ENCODE results near the gene PARK7.

PARK7 gene

DNA sequence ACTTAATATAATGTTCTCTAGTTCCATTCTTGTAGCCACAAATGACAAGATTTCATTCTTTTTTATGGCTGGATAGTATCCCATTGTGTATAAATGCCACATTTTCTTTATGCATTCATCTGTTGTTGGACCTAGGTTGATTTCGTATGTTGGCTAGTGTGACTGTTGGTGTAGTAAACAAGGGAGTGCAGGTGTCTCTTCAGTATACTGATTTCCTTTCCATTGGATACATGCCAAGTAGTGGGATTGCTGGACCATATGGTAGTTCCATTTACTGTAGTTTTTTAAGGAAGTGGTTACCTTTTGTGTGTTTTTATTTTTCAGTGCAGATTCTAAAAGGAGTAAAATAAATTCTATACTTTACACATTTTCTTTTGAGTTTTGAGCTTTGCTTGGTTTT, 5.7 kb downstream of the PARK7 start:
- TF ChIP-seq POLR2AphosphoS5 (IDR thresholded peaks at IDR 0.05; ENCODE audit: low read depth, low read length) (no peak), TAF1 (IDR thresholded peaks at IDR 0.05; ENCODE audit: borderline replicate concordance, insufficient read depth, low read length) (no peak), FOXP2 (optimal IDR thresholded peaks at IDR 0.05; ENCODE audit: borderline replicate concordance, extremely low read depth, extremely low read length, insufficient read depth) (no peak), SIN3A (IDR thresholded peaks at IDR 0.05; ENCODE audit: borderline replicate concordance, insufficient read depth, low read length) (no peak)
- TF ChIP-seq, protein P1, sequence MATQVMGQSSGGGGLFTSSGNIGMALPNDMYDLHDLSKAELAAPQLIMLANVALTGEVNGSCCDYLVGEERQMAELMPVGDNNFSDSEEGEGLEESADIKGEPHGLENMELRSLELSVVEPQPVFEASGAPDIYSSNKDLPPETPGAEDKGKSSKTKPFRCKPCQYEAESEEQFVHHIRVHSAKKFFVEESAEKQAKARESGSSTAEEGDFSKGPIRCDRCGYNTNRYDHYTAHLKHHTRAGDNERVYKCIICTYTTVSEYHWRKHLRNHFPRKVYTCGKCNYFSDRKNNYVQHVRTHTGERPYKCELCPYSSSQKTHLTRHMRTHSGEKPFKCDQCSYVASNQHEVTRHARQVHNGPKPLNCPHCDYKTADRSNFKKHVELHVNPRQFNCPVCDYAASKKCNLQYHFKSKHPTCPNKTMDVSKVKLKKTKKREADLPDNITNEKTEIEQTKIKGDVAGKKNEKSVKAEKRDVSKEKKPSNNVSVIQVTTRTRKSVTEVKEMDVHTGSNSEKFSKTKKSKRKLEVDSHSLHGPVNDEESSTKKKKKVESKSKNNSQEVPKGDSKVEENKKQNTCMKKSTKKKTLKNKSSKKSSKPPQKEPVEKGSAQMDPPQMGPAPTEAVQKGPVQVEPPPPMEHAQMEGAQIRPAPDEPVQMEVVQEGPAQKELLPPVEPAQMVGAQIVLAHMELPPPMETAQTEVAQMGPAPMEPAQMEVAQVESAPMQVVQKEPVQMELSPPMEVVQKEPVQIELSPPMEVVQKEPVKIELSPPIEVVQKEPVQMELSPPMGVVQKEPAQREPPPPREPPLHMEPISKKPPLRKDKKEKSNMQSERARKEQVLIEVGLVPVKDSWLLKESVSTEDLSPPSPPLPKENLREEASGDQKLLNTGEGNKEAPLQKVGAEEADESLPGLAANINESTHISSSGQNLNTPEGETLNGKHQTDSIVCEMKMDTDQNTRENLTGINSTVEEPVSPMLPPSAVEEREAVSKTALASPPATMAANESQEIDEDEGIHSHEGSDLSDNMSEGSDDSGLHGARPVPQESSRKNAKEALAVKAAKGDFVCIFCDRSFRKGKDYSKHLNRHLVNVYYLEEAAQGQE (IDR thresholded peaks at IDR 0.05; ENCODE audit: insufficient read depth in 1 of 2, low read depth in 2 of 2, low read length in 2 of 2) = no peak

DNA sequence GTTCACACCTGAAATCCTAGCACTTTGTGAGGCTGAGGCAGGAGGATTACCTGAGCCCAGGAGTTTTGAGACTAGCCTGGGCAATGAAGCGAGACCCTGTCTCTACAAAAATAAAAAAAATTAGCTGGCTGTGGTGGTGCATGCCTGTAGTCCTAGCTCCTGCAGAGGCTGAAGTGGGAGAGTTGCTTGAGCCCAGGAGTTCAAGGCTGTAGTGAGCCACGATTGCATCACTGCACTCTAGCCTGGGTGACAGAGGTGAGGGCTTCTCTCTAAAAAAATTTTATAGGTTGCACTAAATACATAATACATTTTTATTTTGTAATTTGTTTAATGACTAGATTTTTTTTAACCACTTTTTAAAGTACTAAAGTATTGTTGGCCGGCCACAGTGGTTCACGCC, 6.1 kb downstream of the PARK7 start:
- TF ChIP-seq POLR2AphosphoS5 (IDR thresholded peaks at IDR 0.05; ENCODE audit: low read depth, low read length) (no peak), FOXP2 (optimal IDR thresholded peaks at IDR 0.05; ENCODE audit: borderline replicate concordance, extremely low read depth, extremely low read length, insufficient read depth) (no peak), SIN3A (IDR thresholded peaks at IDR 0.05; ENCODE audit: borderline replicate concordance, insufficient read depth, low read length) (no peak), TAF1 (IDR thresholded peaks at IDR 0.05; ENCODE audit: borderline replicate concordance, insufficient read depth, low read length) (no peak)
- TF ChIP-seq, protein P1 (IDR thresholded peaks at IDR 0.05; ENCODE audit: insufficient read depth in 1 of 2, low read depth in 2 of 2, low read length in 2 of 2) = no peak

DNA sequence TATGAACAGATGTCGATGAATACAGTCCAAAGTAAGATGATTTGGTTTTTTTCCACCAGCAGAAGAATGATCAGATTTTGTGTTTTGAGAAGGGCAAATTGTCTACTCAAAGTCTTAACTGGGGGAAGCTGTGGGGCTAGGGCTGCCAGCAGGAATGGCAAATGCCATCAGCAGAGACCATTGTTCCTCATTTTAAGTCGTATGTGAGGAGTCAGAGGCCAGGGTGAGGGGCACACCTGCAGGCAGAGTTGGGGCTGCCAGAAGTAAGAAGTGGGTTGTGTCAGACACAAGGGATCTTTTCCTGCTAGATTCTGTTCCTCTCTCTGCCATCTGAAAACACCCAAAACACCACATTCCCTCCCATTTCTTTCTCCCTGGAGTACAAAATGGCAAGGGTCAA, 8.7 kb downstream of the PARK7 start:
- TF ChIP-seq SIN3A (IDR thresholded peaks at IDR 0.05; ENCODE audit: borderline replicate concordance, insufficient read depth, low read length) (no peak), FOXP2 (optimal IDR thresholded peaks at IDR 0.05; ENCODE audit: borderline replicate concordance, extremely low read depth, extremely low read length, insufficient read depth) (no peak), POLR2AphosphoS5 (IDR thresholded peaks at IDR 0.05; ENCODE audit: low read depth, low read length) (no peak), TAF1 (IDR thresholded peaks at IDR 0.05; ENCODE audit: borderline replicate concordance, insufficient read depth, low read length) (no peak)
- TF ChIP-seq, protein P1 (IDR thresholded peaks at IDR 0.05; ENCODE audit: insufficient read depth in 1 of 2, low read depth in 2 of 2, low read length in 2 of 2) = no peak

DNA sequence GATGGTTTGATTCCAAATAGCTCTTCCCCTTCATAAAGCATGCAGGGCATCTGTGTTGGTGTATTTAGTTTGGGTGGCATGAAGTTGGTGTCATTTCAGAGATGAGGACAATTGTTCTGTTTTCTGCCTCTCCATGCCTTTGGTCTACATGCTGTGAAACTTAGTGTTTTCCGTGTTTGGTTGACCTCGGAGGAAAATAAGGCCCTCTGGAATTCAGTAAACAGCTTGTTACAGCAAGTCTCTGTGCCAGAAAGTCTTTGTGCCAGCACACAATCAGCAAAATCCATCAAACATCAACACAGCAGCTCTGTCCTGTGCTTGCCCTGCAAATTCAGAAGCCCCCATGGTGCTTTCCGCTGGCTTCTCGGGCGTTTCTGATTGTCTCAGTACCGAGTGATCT, 9.5 kb downstream of the PARK7 start:
- TF ChIP-seq, protein P1 (IDR thresholded peaks at IDR 0.05; ENCODE audit: insufficient read depth in 1 of 2, low read depth in 2 of 2, low read length in 2 of 2) = no peak
- TF ChIP-seq FOXP2 (optimal IDR thresholded peaks at IDR 0.05; ENCODE audit: borderline replicate concordance, extremely low read depth, extremely low read length, insufficient read depth) = no peak
- no peak for TF ChIP-seq SIN3A (IDR thresholded peaks at IDR 0.05; ENCODE audit: borderline replicate concordance, insufficient read depth, low read length)
- no peak for TF ChIP-seq POLR2AphosphoS5 (IDR thresholded peaks at IDR 0.05; ENCODE audit: low read depth, low read length)
- no peak for TF ChIP-seq TAF1 (IDR thresholded peaks at IDR 0.05; ENCODE audit: borderline replicate concordance, insufficient read depth, low read length)

DNA sequence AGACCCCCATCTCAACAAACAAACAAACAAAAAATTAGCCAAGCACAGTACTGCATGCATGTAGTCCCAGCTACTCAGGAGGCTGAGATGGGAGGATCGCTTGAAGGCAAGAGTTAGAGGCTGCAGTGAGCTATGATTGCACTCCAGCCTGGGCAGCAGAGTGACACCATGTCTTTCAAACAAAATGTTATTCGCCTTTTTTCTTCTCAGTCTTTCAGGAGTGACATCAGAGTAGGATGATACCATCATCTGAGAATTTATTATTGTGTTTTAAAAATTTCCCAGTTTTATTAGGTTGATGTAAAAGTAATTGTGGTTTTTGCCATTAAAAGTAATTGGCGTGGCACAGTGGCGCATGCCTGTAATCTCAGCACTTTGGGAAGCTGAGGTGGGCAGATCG, 10.8 kb downstream of the PARK7 start:
- TF ChIP-seq, protein P1 (IDR thresholded peaks at IDR 0.05; ENCODE audit: insufficient read depth in 1 of 2, low read depth in 2 of 2, low read length in 2 of 2) = no peak
- TF ChIP-seq FOXP2 (optimal IDR thresholded peaks at IDR 0.05; ENCODE audit: borderline replicate concordance, extremely low read depth, extremely low read length, insufficient read depth) = no peak
- TF ChIP-seq SIN3A (IDR thresholded peaks at IDR 0.05; ENCODE audit: borderline replicate concordance, insufficient read depth, low read length) = no peak
- no peak for TF ChIP-seq TAF1 (IDR thresholded peaks at IDR 0.05; ENCODE audit: borderline replicate concordance, insufficient read depth, low read length)
- TF ChIP-seq POLR2AphosphoS5 (IDR thresholded peaks at IDR 0.05; ENCODE audit: low read depth, low read length) = no peak

Data from PFSK-1 (cell line).